ENCODE data around the gene U2AF2. TPM values are rescaled to one million over a fixed set of nuclear protein-coding genes. Genes with fewer than 3 reads are reported as not detected.
A peak's percentile ranks its signal among the peaks of the same experiment; 100 is the strongest.

The U2AF2 gene
- total and polyA plus RNA-seq, 9 of the 15 experiments (the other 6 are each of a cell fraction or from before 2014, with no cell fraction given), result 3.0 to 331 (median 157) TPM

DNA sequence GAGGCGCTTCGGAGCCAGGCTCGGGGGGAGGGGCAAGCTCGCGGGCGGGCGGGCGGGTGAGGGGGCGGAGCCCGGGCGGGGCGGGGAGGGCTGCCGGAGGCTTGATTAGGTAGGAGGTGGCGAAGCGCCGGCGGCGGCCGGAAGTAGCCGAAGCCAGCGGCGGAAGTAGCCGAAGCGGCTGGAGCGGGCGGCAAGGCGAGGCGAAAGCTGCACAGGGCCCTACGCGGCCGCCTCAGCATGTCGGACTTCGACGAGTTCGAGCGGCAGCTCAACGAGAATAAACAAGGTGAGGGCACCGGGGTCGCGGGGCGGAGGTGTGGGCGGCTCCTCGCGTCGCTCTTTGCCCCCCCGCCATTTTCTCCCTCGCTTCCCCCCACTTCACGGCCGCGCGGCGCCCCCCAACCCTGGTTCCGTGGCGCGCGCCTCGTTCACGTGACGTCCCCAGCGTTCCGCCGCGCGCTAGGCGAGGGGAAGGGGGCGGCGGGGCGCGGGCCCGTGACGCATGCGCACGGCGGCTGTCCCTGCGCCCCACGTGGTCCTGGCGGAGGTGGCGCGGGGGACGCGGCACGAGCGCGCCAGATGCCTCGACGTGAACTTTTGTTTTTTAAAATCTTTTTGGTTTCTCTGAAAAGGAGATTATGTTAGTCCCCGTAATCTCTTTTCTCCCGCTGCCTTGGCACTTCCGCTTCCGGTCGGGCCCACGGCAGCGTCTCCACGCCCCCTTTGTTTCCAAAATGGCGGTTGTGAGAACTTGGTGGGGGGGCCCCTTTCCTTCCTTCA is at the start of gene U2AF2 (continued):
- TF ChIP-seq, protein P1, sequence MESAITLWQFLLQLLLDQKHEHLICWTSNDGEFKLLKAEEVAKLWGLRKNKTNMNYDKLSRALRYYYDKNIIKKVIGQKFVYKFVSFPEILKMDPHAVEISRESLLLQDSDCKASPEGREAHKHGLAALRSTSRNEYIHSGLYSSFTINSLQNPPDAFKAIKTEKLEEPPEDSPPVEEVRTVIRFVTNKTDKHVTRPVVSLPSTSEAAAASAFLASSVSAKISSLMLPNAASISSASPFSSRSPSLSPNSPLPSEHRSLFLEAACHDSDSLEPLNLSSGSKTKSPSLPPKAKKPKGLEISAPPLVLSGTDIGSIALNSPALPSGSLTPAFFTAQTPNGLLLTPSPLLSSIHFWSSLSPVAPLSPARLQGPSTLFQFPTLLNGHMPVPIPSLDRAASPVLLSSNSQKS (CRISPR knock-in tag; IDR thresholded peaks at IDR 0.05), result no peak
- 0 out of 2 replicates have a peak, but pooled peaks have one; percentile 76 for TF ChIP-seq ZNF76 (CRISPR knock-in tag; IDR thresholded peaks at IDR 0.05; ENCODE audit: borderline replicate concordance)
- peak; percentile 85 for TF ChIP-seq U2AF1 (optimal IDR thresholded peaks at IDR 0.05; ENCODE audit: low read depth, low read length)
- no peak for TF ChIP-seq FOXJ3 (CRISPR knock-in tag; IDR thresholded peaks at IDR 0.05)
- no peak for TF ChIP-seq KDM1A (IDR thresholded peaks at IDR 0.05)
- peak; percentile 94 for TF ChIP-seq FOXP1 (CRISPR knock-in tag; IDR thresholded peaks at IDR 0.05)
- TF ChIP-seq ZNF212 (CRISPR knock-in tag; IDR thresholded peaks at IDR 0.05), result no peak
- TF ChIP-seq, protein P2, sequence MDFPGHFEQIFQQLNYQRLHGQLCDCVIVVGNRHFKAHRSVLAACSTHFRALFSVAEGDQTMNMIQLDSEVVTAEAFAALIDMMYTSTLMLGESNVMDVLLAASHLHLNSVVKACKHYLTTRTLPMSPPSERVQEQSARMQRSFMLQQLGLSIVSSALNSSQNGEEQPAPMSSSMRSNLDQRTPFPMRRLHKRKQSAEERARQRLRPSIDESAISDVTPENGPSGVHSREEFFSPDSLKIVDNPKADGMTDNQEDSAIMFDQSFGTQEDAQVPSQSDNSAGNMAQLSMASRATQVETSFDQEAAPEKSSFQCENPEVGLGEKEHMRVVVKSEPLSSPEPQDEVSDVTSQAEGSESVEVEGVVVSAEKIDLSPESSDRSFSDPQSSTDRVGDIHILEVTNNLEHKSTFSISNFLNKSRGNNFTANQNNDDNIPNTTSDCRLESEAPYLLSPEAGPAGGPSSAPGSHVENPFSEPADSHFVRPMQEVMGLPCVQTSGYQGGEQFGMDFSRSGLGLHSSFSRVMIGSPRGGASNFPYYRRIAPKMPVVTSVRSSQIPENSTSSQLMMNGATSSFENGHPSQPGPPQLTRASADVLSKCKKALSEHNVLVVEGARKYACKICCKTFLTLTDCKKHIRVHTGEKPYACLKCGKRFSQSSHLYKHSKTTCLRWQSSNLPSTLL (IDR thresholded peaks at IDR 0.05), result no peak
- no peak for TF ChIP-seq POLR3G (IDR thresholded peaks at IDR 0.05; ENCODE audit: extremely low read depth, insufficient read length, insufficient replicate concordance)
- TF ChIP-seq ZNF507 (tag; conservative IDR thresholded peaks at IDR 0.05), result no peak
- TF ChIP-seq NONO (IDR thresholded peaks at IDR 0.05; ENCODE audit: low read depth in 2 of 2, low read length in 1 of 2), result peak in 1 of 2 experiments; percentile 65; a peak in 1 of 4 replicates
- TF ChIP-seq ZNF561 (CRISPR knock-in tag; conservative IDR thresholded peaks at IDR 0.05), result no peak
- no peak for TF ChIP-seq BRCA1 (IDR thresholded peaks at IDR 0.05)
- no peak for TF ChIP-seq BRCA1 (CRISPR knock-in tag; IDR thresholded peaks at IDR 0.05)
- TF ChIP-seq, protein P3, sequence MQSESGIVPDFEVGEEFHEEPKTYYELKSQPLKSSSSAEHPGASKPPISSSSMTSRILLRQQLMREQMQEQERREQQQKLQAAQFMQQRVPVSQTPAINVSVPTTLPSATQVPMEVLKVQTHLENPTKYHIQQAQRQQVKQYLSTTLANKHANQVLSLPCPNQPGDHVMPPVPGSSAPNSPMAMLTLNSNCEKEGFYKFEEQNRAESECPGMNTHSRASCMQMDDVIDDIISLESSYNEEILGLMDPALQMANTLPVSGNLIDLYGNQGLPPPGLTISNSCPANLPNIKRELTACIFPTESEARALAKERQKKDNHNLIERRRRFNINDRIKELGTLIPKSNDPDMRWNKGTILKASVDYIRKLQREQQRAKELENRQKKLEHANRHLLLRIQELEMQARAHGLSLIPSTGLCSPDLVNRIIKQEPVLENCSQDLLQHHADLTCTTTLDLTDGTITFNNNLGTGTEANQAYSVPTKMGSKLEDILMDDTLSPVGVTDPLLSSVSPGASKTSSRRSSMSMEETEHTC (IDR thresholded peaks at IDR 0.05), result 0 out of 2 replicates have a peak, but pooled peaks have one; percentile 50
- no peak for TF ChIP-seq EP300 (IDR thresholded peaks at IDR 0.05; ENCODE audit: low read length)
- TF ChIP-seq PHF20 (IDR thresholded peaks at IDR 0.05; ENCODE audit: partially characterized antibody), result peak; percentile 28
- TF ChIP-seq, protein P4, sequence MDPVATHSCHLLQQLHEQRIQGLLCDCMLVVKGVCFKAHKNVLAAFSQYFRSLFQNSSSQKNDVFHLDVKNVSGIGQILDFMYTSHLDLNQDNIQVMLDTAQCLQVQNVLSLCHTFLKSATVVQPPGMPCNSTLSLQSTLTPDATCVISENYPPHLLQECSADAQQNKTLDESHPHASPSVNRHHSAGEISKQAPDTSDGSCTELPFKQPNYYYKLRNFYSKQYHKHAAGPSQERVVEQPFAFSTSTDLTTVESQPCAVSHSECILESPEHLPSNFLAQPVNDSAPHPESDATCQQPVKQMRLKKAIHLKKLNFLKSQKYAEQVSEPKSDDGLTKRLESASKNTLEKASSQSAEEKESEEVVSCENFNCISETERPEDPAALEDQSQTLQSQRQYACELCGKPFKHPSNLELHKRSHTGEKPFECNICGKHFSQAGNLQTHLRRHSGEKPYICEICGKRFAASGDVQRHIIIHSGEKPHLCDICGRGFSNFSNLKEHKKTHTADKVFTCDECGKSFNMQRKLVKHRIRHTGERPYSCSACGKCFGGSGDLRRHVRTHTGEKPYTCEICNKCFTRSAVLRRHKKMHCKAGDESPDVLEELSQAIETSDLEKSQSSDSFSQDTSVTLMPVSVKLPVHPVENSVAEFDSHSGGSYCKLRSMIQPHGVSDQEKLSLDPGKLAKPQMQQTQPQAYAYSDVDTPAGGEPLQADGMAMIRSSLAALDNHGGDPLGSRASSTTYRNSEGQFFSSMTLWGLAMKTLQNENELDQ (CRISPR knock-in tag; IDR thresholded peaks at IDR 0.05; ENCODE audit: borderline replicate concordance), result no peak
- TF ChIP-seq ATF7 (IDR thresholded peaks at IDR 0.05), result peak; percentile 78
- peak; percentile 55; the same call in 1 of the 2 replicates for TF ChIP-seq RB1 (IDR thresholded peaks at IDR 0.05; ENCODE audit: low read depth)
- no peak for TF ChIP-seq ESRRB (CRISPR knock-in tag; IDR thresholded peaks at IDR 0.05; ENCODE audit: borderline replicate concordance)
- no peak for TF ChIP-seq PCBP2 (IDR thresholded peaks at IDR 0.05; ENCODE audit: low read depth, low read length, poor library complexity, severe bottlenecking)
- no peak for TF ChIP-seq SLC30A9 (CRISPR knock-in tag; IDR thresholded peaks at IDR 0.05)

Measured in K562 (cell line).